BE2C (cell line): Measurements from ENCODE around the gene GNAO1.

ENCODE experiments used
- DNase-seq: peaks from one replicate; pipeline ENCODE4 v3.0.0-alpha.2; 2020
- H3K27me3 ChIP-seq: fragments of 250-450 bp; sonication (Bioruptor Pico); 2 replicates; pipeline ENCODE4 v1.5.1; 2020; ENCODE audit warnings: mild to moderate bottlenecking
- H3K36me3 ChIP-seq: fragments of 250-450 bp; sonication (Bioruptor Pico); 2 replicates; pipeline ENCODE4 v1.5.1; 2020; ENCODE audit warnings: mild to moderate bottlenecking
- H3K4me1 ChIP-seq: fragments of 250-450 bp; sonication (Bioruptor Pico); 2 replicates; pipeline ENCODE4 v1.5.1; 2020
- H3K4me3 ChIP-seq: 2 replicates; pipeline ENCODE4 v1.5.1; 2011; ENCODE audit warnings: low read depth, low read length
- H3K9me3 ChIP-seq: fragments of 250-450 bp; sonication (Bioruptor Pico); 2 replicates; pipeline ENCODE4 v1.5.1; 2020
- TF ChIP-seq, protein P1 (sequence below): IDR thresholded peaks from 2 replicates; pipeline ENCODE4 v1.5.1; 2012; ENCODE audit warnings: mild to moderate bottlenecking, low read depth, low read length

The GNAO1 gene

GRCh38 chr16:56317998-56318826, 126.9 kb downstream of the GNAO1 start:
- H3K36me3 ChIP-seq: peaks cover 19% of the 10 kb centered on the region
- H3K4me3 ChIP-seq: peak overlapping the region; percentile 46
- H3K27me3 ChIP-seq: no peaks in the 10 kb centered on the region
- peaks cover 11% of the 10 kb centered on the region for H3K4me1 ChIP-seq
- TF ChIP-seq, protein P1, sequence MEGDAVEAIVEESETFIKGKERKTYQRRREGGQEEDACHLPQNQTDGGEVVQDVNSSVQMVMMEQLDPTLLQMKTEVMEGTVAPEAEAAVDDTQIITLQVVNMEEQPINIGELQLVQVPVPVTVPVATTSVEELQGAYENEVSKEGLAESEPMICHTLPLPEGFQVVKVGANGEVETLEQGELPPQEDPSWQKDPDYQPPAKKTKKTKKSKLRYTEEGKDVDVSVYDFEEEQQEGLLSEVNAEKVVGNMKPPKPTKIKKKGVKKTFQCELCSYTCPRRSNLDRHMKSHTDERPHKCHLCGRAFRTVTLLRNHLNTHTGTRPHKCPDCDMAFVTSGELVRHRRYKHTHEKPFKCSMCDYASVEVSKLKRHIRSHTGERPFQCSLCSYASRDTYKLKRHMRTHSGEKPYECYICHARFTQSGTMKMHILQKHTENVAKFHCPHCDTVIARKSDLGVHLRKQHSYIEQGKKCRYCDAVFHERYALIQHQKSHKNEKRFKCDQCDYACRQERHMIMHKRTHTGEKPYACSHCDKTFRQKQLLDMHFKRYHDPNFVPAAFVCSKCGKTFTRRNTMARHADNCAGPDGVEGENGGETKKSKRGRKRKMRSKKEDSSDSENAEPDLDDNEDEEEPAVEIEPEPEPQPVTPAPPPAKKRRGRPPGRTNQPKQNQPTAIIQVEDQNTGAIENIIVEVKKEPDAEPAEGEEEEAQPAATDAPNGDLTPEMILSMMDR: peak; percentile 93
- peak; percentile 91 for DNase-seq
- no peaks in the 10 kb centered on the region for H3K9me3 ChIP-seq

DNA sequence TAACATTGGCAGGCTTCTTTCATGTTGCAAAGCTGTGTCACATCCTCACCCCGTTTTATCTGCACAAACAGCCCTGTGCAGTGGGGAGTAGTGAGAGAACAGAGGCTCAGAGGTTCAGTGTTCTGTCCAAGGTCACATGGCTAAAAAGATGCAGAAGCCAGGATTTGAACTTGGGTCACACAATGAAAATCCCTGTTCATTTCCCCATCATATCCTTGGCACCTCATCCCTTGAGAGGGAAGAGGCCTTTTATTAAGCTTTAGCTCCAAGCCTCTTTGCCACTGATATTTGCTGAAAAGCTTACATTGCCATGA, 127.5 kb downstream of the GNAO1 start:
- TF ChIP-seq, protein P1: no peak
- Histone ChIP-seq H3K4me1 (peaks cover 11% of the 10 kb centered on the region), H3K36me3 (peaks cover 19% of the 10 kb centered on the region), H3K9me3 (no peaks in the 10 kb centered on the region), H3K27me3 (no peaks in the 10 kb centered on the region), H3K4me3 (no peak overlapping the region)
- DNase-seq: no peak

- peaks cover 11% of the 10 kb centered on the region for H3K4me1 ChIP-seq
- H3K27me3 ChIP-seq: no peaks in the 10 kb centered on the region
- TF ChIP-seq, protein P1: no peak
- H3K4me3 ChIP-seq: no peak overlapping the region
- no peaks in the 10 kb centered on the region for H3K9me3 ChIP-seq
- H3K36me3 ChIP-seq: peaks cover 15% of the 10 kb centered on the region
- no peak for DNase-seq
Measured at GRCh38 chr16:56319376-56319775, 128.1 kb downstream of the GNAO1 start.

GRCh38 chr16:56320056-56320455, 128.8 kb downstream of the GNAO1 start:
- no peak overlapping the region for H3K4me3 ChIP-seq
- no peaks in the 10 kb centered on the region for H3K27me3 ChIP-seq
- DNase-seq: no peak
- TF ChIP-seq, protein P1: no peak
- no peaks in the 10 kb centered on the region for H3K9me3 ChIP-seq
- peaks cover 20% of the 10 kb centered on the region for H3K36me3 ChIP-seq
- H3K4me1 ChIP-seq: peaks cover 11% of the 10 kb centered on the region

GRCh38 chr16:56320811-56321558, 129.7 kb downstream of the GNAO1 start:
- DNase-seq: no peak
- Histone ChIP-seq H3K27me3 (no peaks in the 10 kb centered on the region), H3K36me3 (peaks cover 28% of the 10 kb centered on the region)

More at GRCh38 chr16:56320811-56321558, 129.7 kb downstream of the GNAO1 start:
- no peak overlapping the region for H3K4me3 ChIP-seq
- H3K4me1 ChIP-seq: peaks cover 11% of the 10 kb centered on the region
- no peaks in the 10 kb centered on the region for H3K9me3 ChIP-seq
- TF ChIP-seq, protein P1: no peak
